Activated naive CD8-positive, alpha-beta T cell treated with anti-CD3 and anti-CD28 coated beads, Interleukin-2, amount 10 ng/mL, durations not matched to agents 7 days and 5 days (primary cell): Measurements from ENCODE around the gene TINAGL1. TPM values are rescaled to one million over a fixed set of nuclear protein-coding genes. Genes with fewer than 3 reads are reported as not detected.

Experiments used
- ATAC-seq: fragments of 150-1000 bp; cut with Tn5 transposase; one replicate; pipeline ENCODE4 v1.10.0; 2021; ENCODE audit warnings: low read depth, moderate library complexity
- POLR2A ChIA-PET: fragments of 350-600 bp; sonication (Branson Sonifier 250); formaldehyde crosslinking; loops from one replicate; lab custom pipeline; 2021; ENCODE audit warnings: antibody characterized with exemption; lab: Charles Lee
- DNase-seq: peaks from one replicate; pipeline ENCODE4 v3.0.0; 2021
- H3K27ac Mint-ChIP-seq: one replicate; pipeline ENCODE4 v1.8.0; 2022; ENCODE audit warnings: mild to moderate bottlenecking, mixed read lengths
- H3K27me3 Mint-ChIP-seq: one replicate; pipeline ENCODE4 v1.8.0; 2022; ENCODE audit warnings: mild to moderate bottlenecking, moderate library complexity, mixed read lengths
- H3K36me3 Mint-ChIP-seq: one replicate; pipeline ENCODE4 v1.8.0; 2021; ENCODE audit warnings: mild to moderate bottlenecking, mixed read lengths
- H3K4me1 Mint-ChIP-seq: one replicate; pipeline ENCODE4 v1.8.0; 2021; ENCODE audit warnings: mixed read lengths
- H3K4me3 Mint-ChIP-seq: one replicate; pipeline ENCODE4 v1.8.0; 2022; ENCODE audit warnings: mild to moderate bottlenecking, moderate library complexity, mixed read lengths
- H3K9me3 Mint-ChIP-seq: one replicate; pipeline ENCODE4 v1.8.0; 2021; ENCODE audit warnings: mixed read lengths
- total RNA-seq, 2 experiments: library from RNA; stranded (reverse); gene quantifications; one replicate each; pipeline ENCODE4 v1.2.3, GENCODE V29; 2021

TINAGL1 gene
- total RNA-seq, 2 experiments from 2014 or later, result not detected

DNA sequence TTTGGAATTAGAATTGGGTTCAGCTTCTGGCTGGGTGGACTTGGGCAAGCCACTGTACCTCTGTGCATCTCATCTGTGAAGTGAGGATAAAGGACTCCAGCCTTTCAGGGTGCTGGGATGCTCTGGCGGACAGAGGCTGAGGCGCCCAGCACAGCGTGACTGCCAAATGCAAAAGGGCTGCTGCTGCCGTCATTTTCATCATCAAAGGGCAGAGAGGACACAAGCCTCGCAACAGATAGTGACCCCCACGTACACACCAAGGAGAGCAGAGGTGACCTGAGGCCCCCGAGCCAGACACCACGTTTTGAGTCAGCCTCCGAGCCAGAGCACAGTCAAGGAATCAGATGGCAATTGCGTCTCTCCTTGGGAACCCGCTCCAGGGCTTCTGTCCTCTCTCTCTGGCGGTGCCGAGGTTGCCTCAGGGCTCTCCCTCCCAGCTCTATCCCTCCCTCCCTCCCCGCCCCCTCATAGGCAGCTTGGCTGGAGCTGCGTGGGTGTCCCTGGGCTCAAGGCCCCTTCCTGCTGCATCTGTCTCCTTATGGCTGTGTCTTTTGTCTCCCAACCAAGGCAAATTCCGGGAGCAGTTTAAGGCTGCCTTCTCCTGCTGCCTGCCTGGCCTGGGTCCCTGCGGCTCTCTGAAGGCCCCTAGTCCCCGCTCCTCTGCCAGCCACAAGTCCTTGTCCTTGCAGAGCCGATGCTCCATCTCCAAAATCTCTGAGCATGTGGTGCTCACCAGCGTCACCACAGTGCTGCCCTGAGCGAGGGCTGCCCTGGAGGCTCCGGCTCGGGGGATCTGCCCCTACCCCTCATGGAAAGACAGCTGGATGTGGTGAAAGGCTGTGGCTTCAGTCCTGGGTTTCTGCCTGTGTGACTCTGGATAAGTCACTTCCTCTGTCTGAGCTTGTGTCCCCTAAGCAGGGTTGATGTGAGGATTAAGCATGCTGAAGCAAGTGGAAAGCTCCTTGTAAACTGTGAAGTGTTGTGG, 50.2 kb downstream of the TINAGL1 start:
- H3K4me1 Mint-ChIP-seq, result peaks cover 8% of the 10 kb centered on the region
- H3K4me3 Mint-ChIP-seq, result no peak overlapping the region
- H3K27me3 Mint-ChIP-seq, result no peaks in the 10 kb centered on the region
- ATAC-seq (no peak), DNase-seq (no peak)
- no peaks in the 10 kb centered on the region for H3K9me3 Mint-ChIP-seq
- POLR2A ChIA-PET, result no interaction called here
- H3K27ac Mint-ChIP-seq, result no peak overlapping the region
- H3K36me3 Mint-ChIP-seq, result peaks cover 9% of the 10 kb centered on the region

DNA sequence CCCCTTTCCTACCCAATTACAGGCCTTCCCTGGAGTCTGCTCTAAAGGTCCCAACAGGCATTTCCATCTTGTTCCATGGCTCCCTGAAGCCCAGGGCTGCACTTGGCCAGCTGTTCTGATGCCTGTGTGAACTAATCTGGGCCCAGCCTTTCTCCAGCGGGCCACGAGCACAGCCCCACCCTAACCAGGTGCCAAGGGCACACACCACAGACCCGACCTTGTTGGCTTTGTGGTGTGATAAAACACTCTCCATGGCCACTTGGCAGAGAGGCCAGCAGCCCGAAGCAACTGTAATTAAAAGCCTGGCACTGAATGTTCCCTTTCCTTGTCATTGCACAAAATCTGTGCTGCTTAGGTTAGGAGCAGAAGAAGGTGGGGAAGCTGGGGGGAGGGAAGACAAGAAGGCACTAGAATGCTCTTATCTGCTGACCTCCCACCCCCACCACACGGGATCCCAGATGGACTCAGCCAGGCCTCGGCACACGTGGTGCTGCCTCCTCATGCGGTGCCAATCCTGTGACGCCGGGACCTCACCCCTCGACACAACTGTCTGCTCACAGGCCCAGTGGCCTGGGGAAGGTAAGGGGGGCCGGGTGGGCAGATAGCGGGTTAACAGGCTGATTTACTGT, 51.1 kb downstream of the TINAGL1 start:
- Mint-ChIP-seq H3K36me3 (peaks cover 9% of the 10 kb centered on the region), H3K4me3 (no peak overlapping the region), H3K9me3 (no peaks in the 10 kb centered on the region), H3K27me3 (no peaks in the 10 kb centered on the region), H3K27ac (no peak overlapping the region), H3K4me1 (peaks cover 8% of the 10 kb centered on the region)
- POLR2A ChIA-PET, result no interaction called here
- no peak for DNase-seq
- no peak for ATAC-seq

DNA sequence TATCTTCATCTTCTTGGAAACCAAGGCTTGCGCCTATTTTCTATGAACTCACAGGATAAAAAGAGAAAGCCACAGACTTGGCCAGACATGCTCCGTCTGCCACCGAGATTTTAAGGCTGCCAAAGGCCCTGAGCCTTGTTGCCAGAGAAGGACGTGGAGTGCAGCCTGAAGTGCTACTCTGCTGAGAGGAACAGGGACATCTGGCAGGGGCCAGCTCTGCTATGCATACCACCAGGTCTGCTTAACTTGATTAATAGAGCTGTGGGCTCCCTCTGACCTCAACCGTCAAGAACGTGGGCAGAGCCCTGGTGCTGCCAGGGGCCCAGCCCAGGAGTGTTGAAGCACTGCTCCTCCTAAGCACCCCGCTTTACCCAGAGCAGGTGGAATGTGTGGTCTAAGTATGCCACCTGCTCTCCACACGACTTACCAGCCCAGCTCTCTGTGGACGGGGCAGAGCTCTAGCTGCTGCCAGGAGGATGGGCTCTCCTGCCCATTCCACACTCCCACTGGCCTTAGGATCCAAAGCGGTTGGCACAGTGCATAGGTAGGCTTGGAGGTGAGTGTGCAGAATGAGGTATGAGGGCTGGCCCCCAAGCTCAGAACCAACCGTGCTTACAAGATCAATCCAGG, 51.7 kb downstream of the TINAGL1 start:
- DNase-seq, result no peak
- Mint-ChIP-seq H3K4me1 (peaks cover 8% of the 10 kb centered on the region), H3K27ac (no peak overlapping the region), H3K4me3 (no peak overlapping the region), H3K36me3 (peaks cover 9% of the 10 kb centered on the region), H3K9me3 (no peaks in the 10 kb centered on the region), H3K27me3 (no peaks in the 10 kb centered on the region)
- ATAC-seq, result no peak
- POLR2A ChIA-PET, result no interaction called here

DNA sequence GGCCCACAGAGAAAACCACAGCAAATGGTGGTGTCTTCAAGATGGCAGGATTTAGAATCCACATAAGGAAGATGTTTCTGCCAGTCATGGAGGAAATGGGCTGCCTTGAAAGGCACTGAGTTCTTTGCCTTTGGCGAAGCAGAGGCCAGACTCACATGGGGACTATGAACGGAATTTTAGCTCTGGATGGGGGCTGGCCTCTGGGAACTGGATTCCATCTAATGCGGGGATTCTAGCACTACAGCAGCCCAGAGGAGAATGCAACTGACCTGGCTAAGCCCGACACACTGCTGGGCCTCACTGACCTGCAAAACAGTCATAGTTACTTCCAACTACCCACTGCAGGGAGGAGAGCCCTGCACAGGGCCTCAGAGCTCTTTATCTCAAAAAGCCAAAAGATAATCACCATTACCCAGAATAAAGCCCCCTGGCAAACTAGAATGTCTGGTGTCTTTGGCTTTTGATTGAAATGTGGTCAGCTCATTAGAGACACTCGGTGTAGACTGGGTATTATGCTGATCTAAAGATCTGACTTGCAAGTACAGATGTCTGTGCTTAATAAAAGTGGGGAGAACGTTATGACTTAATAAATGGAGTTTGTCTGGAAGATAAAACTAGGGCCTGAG, 52.7 kb downstream of the TINAGL1 start:
- POLR2A ChIA-PET, result no interaction called here
- no peak overlapping the region for H3K4me3 Mint-ChIP-seq
- H3K36me3 Mint-ChIP-seq, result peaks cover 9% of the 10 kb centered on the region
- no peaks in the 10 kb centered on the region for H3K9me3 Mint-ChIP-seq
- no peak overlapping the region for H3K27ac Mint-ChIP-seq
- peaks cover 8% of the 10 kb centered on the region for H3K4me1 Mint-ChIP-seq
- ATAC-seq (no peak), DNase-seq (no peak)
- no peaks in the 10 kb centered on the region for H3K27me3 Mint-ChIP-seq

DNA sequence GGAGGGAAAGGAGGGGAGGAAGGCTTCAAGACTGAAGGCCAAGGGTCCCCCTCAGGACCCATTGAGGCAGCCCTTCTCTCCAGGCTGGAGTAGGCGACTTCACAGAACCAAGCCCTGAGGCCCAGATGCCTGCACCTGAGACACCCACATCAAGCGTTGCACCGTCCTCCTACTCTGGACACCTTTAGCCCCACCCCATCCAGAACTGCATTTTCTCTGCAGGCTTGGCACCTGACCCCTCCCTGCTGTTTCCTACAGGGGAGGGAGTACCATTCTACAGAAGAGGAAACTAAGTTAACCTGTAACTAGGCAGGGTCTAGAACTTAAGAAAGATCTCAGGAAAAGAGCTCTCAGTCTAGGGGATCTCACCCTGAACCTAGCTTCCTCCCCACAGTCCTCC, 56.3 kb downstream of the TINAGL1 start:
- ATAC-seq (no peak), DNase-seq (no peak)
- H3K9me3 Mint-ChIP-seq, result no peaks in the 10 kb centered on the region
- no peak overlapping the region for H3K27ac Mint-ChIP-seq
- peaks cover 10% of the 10 kb centered on the region for H3K4me1 Mint-ChIP-seq
- peaks cover 7% of the 10 kb centered on the region for H3K36me3 Mint-ChIP-seq
- no peak overlapping the region for H3K4me3 Mint-ChIP-seq
- no peaks in the 10 kb centered on the region for H3K27me3 Mint-ChIP-seq
- POLR2A ChIA-PET, result no interaction called here

DNA sequence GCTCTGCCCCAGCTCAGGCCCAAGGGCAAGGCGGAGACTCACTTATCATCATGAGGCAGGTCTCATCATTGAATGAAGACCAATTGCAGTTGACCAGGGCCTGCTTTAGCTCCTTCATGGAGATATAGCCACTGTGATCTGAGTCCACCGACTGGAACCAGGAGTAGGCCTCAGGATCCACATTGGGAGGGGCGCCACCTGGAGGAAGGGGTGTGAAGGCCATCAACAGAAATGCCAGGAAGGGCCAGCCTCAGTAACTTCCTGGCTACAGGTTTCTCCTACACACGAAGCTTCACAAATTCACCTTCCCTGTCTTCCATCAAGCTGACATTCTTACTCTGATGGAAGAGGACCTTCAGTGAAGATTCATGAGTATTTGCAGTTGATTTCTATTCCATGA, 56.8 kb downstream of the TINAGL1 start:
- no peak overlapping the region for H3K4me3 Mint-ChIP-seq

More for the DNA sequence above, 56.8 kb downstream of the TINAGL1 start:
- Mint-ChIP-seq H3K4me1 (peaks cover 14% of the 10 kb centered on the region), H3K9me3 (no peaks in the 10 kb centered on the region), H3K36me3 (peaks cover 7% of the 10 kb centered on the region), H3K27me3 (no peaks in the 10 kb centered on the region), H3K27ac (no peak overlapping the region)
- POLR2A ChIA-PET, result no interaction called here
- ATAC-seq (no peak), DNase-seq (peak; percentile 52)

Other genes starting within 250 kb of the TINAGL1 start
- under 1 TPM in 1 of 2 experiments, not detected in 1; 0.62 TPM for gene FABP3, start 203.4 kb upstream of the TINAGL1 start, total RNA-seq
- gene SERINC2, start 163.3 kb upstream of the TINAGL1 start, total RNA-seq, result under 1 TPM in 1 of 2 experiments, not detected in 1; 0.14 TPM
- gene HCRTR1, start 41.2 kb downstream of the TINAGL1 start, total RNA-seq, result not detected
- 10 to 100 TPM; 47.2 TPM for gene PEF1, start 68.4 kb downstream of the TINAGL1 start, total RNA-seq
- gene COL16A1, start 127.5 kb downstream of the TINAGL1 start, total RNA-seq, result under 1 TPM in 1 of 2 experiments, not detected in 1; 0.14 TPM
- gene ADGRB2, start 187.8 kb downstream of the TINAGL1 start, total RNA-seq, result under 1 TPM; 0.74 to 0.75 TPM
- under 1 TPM; 0.34 to 0.36 TPM for gene SPOCD1, start 239.5 kb downstream of the TINAGL1 start, total RNA-seq